HepG2 (cell line): ENCODE data around the gene ZNRF3. TPM values are rescaled to one million over a fixed set of nuclear protein-coding genes. Genes with fewer than 3 reads are reported as not detected.

Experiments
- ATF7 ChIP-seq, 2 experiments: fragments of 450-650 bp in 1 of 2; sonication (generic) in 1 of 2; formaldehyde crosslinking in 1 of 2; IDR thresholded peaks; 2 replicates each; pipeline versions ENCODE4 v1.4.0 to v1.6.1; 2016 to 2020; ENCODE audit warnings: antibody characterized with exemption in 1 of 2, mild to moderate bottlenecking in 1 of 2, missing genetic modification reagents in 1 of 2
- ETV5 ChIP-seq: IDR thresholded peaks from 2 replicates; pipeline ENCODE4 v1.6.1; 2018; ENCODE audit warnings: missing biosample characterization, missing genetic modification reagents, inconsistent platforms, borderline replicate concordance
- FOXP1 ChIP-seq, 2 experiments: fragments of 450-650 bp in 1 of 2; IDR thresholded peaks; 2 replicates each; pipeline ENCODE4 v1.6.1; 2017 to 2018; ENCODE audit warnings: antibody characterized with exemption in 1 of 2
- MAFK ChIP-seq, 2 experiments: IDR thresholded peaks in 1 of 2; conservative IDR thresholded peaks in 1 of 2; 2 replicates each; pipeline ENCODE4 v1.6.1; 2011; ENCODE audit warnings: improper control_type of control experiment in 2 of 2, low read length in 2 of 2
- NCOA5 ChIP-seq: sonication (generic); formaldehyde crosslinking; IDR thresholded peaks from 2 replicates; pipeline ENCODE4 v1.4.0; 2020; ENCODE audit warnings: missing genetic modification reagents
- SRY ChIP-seq: sonication (generic); formaldehyde crosslinking; IDR thresholded peaks from 2 replicates; pipeline ENCODE4 v1.8.0; 2022; ENCODE audit warnings: mild to moderate bottlenecking, missing genetic modification reagents
- TGIF2 ChIP-seq: IDR thresholded peaks from 2 replicates; pipeline ENCODE4 v1.6.1; 2016; ENCODE audit warnings: control low read depth, missing compliant biosample characterization
- ZFP36L1 ChIP-seq: sonication (generic); formaldehyde crosslinking; IDR thresholded peaks from 2 replicates; pipeline ENCODE4 v1.8.0; 2022; ENCODE audit warnings: mild to moderate bottlenecking, missing genetic modification reagents, moderate library complexity
- ZNF232 ChIP-seq: sonication (generic); formaldehyde crosslinking; IDR thresholded peaks from 2 replicates; pipeline ENCODE4 v1.4.0; 2020; ENCODE audit warnings: missing genetic modification reagents, borderline replicate concordance
- ZNF263 ChIP-seq: sonication (generic); formaldehyde crosslinking; IDR thresholded peaks from 2 replicates; pipeline ENCODE4 v1.4.0; 2020; ENCODE audit warnings: missing genetic modification reagents
- ZNF569 ChIP-seq: sonication (generic); formaldehyde crosslinking; IDR thresholded peaks from 2 replicates; pipeline ENCODE4 v1.5.0; 2020; ENCODE audit warnings: mild to moderate bottlenecking, missing genetic modification reagents, moderate library complexity, borderline replicate concordance
- ZNF605 ChIP-seq: sonication (generic); formaldehyde crosslinking; IDR thresholded peaks from 2 replicates; pipeline ENCODE4 v1.8.0; 2022; ENCODE audit warnings: mild to moderate bottlenecking, missing genetic modification reagents
- polyA plus RNA-seq, 8 experiments: library from polyadenylated mRNA; depleted of rRNA in 3 of 8; stranded (reverse) in 7 of 8; unstranded in 1 of 8; fragments of >200 nt; fragmentation: Illumina TruSeq in 4 of 8; extraction: Trizol in 4 of 8; gene quantifications; 2 replicates each; pipeline versions ENCODE4 v1.2.1 to v1.2.3, GENCODE V29; 2011 to 2016; ENCODE audit warnings: low read depth in 4 of 8, missing spikeins in 1 of 8, mixed read lengths in 1 of 8; ENCODE audit not compliant: insufficient read depth in 1 of 8
- total RNA-seq, 5 experiments: library from RNA; depleted of rRNA; stranded (reverse); fragments of >200 nt; fragmentation: Illumina TruSeq; extraction: Trizol; gene quantifications; 2 replicates each; pipeline ENCODE4 v1.2.3, GENCODE V29; 2016; ENCODE audit warnings: low read depth in 1 of 5
- TF ChIP-seq, protein P1 (sequence below): sonication (generic); formaldehyde crosslinking; IDR thresholded peaks from 2 replicates; pipeline ENCODE4 v1.5.1; 2020; ENCODE audit warnings: mild to moderate bottlenecking, missing genetic modification reagents, moderate library complexity
- TF ChIP-seq, protein P2 (sequence below), 2 experiments: sonication (generic) in 1 of 2; formaldehyde crosslinking in 1 of 2; IDR thresholded peaks; 2 replicates each; pipeline versions ENCODE4 v1.5.1 to v1.6.1; 2011 to 2020; ENCODE audit warnings: borderline replicate concordance in 1 of 2, low read depth in 1 of 2, low read length in 1 of 2, mild to moderate bottlenecking in 1 of 2, missing genetic modification reagents in 1 of 2, moderate library complexity in 1 of 2
- TF ChIP-seq, protein P3 (sequence below): IDR thresholded peaks from 2 replicates; pipeline ENCODE4 v1.6.1; 2016
- TF ChIP-seq, protein P4 (sequence below): IDR thresholded peaks from 2 replicates; pipeline ENCODE4 v1.6.1; 2016; ENCODE audit warnings: missing genetic modification reagents, missing compliant biosample characterization
- TF ChIP-seq, protein P5 (sequence below): sonication (generic); formaldehyde crosslinking; IDR thresholded peaks from 2 replicates; pipeline ENCODE4 v1.4.0; 2020; ENCODE audit warnings: missing genetic modification reagents, mild to moderate bottlenecking, borderline replicate concordance
- TF ChIP-seq, protein P6 (sequence below): sonication (generic); formaldehyde crosslinking; IDR thresholded peaks from 2 replicates; pipeline ENCODE4 v1.4.0; 2020; ENCODE audit warnings: missing genetic modification reagents

Gene ZNRF3
- total and polyA plus RNA-seq, 2 of the 13 experiments (the other 11 are each of a cell fraction or from before 2014, with no cell fraction given) = 20.3 to 36.7 TPM

DNA sequence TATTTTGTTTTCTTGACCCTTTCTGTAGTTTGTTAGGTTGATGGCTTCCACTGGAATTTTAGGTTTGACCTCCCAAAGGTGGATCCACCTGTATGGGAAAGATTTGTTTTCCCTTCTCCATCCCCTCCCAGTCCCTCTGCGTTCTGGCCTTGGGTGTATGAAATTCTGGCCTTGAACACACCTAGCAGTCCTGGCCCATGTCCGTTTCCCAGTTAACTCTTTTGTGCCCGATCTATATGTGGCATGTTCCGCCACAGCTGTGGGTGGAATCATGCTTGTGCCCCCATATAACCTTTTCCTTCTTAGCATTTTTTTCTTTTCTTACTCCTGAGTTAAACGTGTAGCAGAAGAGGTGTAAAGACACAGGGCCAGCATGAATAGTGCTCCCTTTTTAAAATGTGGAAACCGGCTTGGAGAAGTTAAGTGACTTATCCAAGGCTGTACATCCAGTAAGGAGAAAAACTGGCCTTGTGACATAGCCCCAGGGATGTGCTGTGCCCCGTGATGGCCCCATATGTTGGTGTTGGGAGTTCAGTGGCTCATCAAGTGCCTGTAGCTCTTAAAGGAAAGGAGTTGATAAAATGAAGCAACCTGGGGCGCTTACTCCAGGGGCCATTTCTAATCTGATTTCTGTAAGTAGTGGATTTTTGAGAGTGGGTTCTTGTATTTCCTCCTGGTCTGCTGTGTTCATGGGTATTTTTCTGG is 39.3 kb downstream of the ZNRF3 start (continued):
- TF ChIP-seq, protein P1, sequence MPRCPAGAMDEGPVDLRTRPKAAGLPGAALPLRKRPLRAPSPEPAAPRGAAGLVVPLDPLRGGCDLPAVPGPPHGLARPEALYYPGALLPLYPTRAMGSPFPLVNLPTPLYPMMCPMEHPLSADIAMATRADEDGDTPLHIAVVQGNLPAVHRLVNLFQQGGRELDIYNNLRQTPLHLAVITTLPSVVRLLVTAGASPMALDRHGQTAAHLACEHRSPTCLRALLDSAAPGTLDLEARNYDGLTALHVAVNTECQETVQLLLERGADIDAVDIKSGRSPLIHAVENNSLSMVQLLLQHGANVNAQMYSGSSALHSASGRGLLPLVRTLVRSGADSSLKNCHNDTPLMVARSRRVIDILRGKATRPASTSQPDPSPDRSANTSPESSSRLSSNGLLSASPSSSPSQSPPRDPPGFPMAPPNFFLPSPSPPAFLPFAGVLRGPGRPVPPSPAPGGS (CRISPR knock-in tag) = no peak
- TF ChIP-seq, protein P2, sequence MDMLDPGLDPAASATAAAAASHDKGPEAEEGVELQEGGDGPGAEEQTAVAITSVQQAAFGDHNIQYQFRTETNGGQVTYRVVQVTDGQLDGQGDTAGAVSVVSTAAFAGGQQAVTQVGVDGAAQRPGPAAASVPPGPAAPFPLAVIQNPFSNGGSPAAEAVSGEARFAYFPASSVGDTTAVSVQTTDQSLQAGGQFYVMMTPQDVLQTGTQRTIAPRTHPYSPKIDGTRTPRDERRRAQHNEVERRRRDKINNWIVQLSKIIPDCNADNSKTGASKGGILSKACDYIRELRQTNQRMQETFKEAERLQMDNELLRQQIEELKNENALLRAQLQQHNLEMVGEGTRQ (IDR thresholded peaks at IDR 0.05; ENCODE audit: low read depth, low read length) = no peak
- TF ChIP-seq, protein P2 (CRISPR knock-in tag; IDR thresholded peaks at IDR 0.05; ENCODE audit: borderline replicate concordance) = no peak
- TF ChIP-seq, protein P3, sequence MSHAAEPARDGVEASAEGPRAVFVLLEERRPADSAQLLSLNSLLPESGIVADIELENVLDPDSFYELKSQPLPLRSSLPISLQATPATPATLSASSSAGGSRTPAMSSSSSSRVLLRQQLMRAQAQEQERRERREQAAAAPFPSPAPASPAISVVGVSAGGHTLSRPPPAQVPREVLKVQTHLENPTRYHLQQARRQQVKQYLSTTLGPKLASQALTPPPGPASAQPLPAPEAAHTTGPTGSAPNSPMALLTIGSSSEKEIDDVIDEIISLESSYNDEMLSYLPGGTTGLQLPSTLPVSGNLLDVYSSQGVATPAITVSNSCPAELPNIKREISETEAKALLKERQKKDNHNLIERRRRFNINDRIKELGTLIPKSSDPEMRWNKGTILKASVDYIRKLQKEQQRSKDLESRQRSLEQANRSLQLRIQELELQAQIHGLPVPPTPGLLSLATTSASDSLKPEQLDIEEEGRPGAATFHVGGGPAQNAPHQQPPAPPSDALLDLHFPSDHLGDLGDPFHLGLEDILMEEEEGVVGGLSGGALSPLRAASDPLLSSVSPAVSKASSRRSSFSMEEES (CRISPR knock-in tag) = no peak; the same call in 1 of the 2 replicates
- TF ChIP-seq SRY (CRISPR knock-in tag) (peak; percentile 54; the same call in 1 of the 2 replicates), ZNF232 (no peak), ZNF569 (CRISPR knock-in tag) (no peak), ATF7 (IDR thresholded peaks at IDR 0.05) (no peak), ATF7 (CRISPR knock-in tag; IDR thresholded peaks at IDR 0.05) (no peak), ZFP36L1 (CRISPR knock-in tag) (no peak), TGIF2 (CRISPR knock-in tag) (peak; percentile 58; the same call in 1 of the 2 replicates), NCOA5 (CRISPR knock-in tag) (no peak), ZNF263 (no peak; the same call in 1 of the 2 replicates), FOXP1 (IDR thresholded peaks at IDR 0.05) (no peak), FOXP1 (CRISPR knock-in tag; IDR thresholded peaks at IDR 0.05) (peak; percentile 48; the same call in 1 of the 2 replicates), MAFK (conservative IDR thresholded peaks at IDR 0.05 in 1 of 2, IDR thresholded peaks at IDR 0.05 in 1 of 2; ENCODE audit: low read length in 2 of 2) (no peak), ETV5 (peak; percentile 50; the same call in 1 of the 2 replicates), ZNF605 (CRISPR knock-in tag) (no peak)
- TF ChIP-seq, protein P4, sequence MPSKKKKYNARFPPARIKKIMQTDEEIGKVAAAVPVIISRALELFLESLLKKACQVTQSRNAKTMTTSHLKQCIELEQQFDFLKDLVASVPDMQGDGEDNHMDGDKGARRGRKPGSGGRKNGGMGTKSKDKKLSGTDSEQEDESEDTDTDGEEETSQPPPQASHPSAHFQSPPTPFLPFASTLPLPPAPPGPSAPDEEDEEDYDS (CRISPR knock-in tag) = 0 out of 2 replicates have a peak, but pooled peaks have one; percentile 20
- TF ChIP-seq, protein P5, sequence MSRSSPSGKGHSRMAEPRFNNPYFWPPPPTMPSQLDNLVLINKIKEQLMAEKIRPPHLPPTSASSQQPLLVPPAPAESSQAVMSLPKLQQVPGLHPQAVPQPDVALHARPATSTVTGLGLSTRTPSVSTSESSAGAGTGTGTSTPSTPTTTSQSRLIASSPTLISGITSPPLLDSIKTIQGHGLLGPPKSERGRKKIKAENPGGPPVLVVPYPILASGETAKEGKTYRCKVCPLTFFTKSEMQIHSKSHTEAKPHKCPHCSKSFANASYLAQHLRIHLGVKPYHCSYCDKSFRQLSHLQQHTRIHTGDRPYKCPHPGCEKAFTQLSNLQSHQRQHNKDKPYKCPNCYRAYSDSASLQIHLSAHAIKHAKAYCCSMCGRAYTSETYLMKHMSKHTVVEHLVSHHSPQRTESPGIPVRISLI (CRISPR knock-in tag) = peak; percentile 40; the same call in 1 of the 2 replicates
- TF ChIP-seq, protein P6, sequence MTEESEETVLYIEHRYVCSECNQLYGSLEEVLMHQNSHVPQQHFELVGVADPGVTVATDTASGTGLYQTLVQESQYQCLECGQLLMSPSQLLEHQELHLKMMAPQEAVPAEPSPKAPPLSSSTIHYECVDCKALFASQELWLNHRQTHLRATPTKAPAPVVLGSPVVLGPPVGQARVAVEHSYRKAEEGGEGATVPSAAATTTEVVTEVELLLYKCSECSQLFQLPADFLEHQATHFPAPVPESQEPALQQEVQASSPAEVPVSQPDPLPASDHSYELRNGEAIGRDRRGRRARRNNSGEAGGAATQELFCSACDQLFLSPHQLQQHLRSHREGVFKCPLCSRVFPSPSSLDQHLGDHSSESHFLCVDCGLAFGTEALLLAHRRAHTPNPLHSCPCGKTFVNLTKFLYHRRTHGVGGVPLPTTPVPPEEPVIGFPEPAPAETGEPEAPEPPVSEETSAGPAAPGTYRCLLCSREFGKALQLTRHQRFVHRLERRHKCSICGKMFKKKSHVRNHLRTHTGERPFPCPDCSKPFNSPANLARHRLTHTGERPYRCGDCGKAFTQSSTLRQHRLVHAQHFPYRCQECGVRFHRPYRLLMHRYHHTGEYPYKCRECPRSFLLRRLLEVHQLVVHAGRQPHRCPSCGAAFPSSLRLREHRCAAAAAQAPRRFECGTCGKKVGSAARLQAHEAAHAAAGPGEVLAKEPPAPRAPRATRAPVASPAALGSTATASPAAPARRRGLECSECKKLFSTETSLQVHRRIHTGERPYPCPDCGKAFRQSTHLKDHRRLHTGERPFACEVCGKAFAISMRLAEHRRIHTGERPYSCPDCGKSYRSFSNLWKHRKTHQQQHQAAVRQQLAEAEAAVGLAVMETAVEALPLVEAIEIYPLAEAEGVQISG (CRISPR knock-in tag) = peak; percentile 25; the same call in 1 of the 2 replicates
